Esophagus squamous epithelium (tissue), 4 donors: ENCODE results near the gene UCP1.

Experiments
- POLR2A ChIP-seq, 4 donors: fragments of 450-650 bp; IDR thresholded peaks; one replicate each; pipeline ENCODE4 v1.6.1; 2017; ENCODE audit warnings: antibody characterized with exemption in 4 of 4, mild to moderate bottlenecking in 4 of 4, moderate library complexity in 3 of 4
- TF ChIP-seq, protein P1 (sequence below), 6 experiments: fragments of 450-650 bp in 4 of 6; fragments of 200-600 bp in 2 of 6; sonication (generic) in 2 of 6; IDR thresholded peaks; one replicate each; pipeline ENCODE4 v1.5.1; 2016 to 2019; ENCODE audit warnings: antibody characterized with exemption in 6 of 6, mild to moderate bottlenecking in 4 of 6, moderate library complexity in 4 of 6

DNA sequence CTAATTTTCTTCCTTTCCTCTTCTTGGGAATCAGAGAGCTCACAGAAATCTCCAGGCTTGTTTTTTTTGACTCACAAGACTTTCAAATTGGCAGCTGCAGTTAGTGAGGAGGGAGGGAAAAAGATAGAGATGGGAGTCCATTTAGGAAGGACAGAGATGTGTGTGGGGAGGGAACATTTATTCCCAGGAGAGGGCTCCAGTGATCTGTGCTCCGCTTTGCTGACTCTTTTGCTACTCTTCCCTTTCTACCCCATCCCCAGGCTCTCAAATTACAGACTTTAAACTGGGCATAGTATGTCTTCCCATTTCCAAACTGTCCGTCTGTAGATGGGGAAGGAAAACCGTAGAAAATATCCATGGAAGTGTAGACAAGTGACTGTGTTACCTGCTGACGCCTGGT lies 39.1 kb upstream of the UCP1 start:
- TF ChIP-seq, protein P1, sequence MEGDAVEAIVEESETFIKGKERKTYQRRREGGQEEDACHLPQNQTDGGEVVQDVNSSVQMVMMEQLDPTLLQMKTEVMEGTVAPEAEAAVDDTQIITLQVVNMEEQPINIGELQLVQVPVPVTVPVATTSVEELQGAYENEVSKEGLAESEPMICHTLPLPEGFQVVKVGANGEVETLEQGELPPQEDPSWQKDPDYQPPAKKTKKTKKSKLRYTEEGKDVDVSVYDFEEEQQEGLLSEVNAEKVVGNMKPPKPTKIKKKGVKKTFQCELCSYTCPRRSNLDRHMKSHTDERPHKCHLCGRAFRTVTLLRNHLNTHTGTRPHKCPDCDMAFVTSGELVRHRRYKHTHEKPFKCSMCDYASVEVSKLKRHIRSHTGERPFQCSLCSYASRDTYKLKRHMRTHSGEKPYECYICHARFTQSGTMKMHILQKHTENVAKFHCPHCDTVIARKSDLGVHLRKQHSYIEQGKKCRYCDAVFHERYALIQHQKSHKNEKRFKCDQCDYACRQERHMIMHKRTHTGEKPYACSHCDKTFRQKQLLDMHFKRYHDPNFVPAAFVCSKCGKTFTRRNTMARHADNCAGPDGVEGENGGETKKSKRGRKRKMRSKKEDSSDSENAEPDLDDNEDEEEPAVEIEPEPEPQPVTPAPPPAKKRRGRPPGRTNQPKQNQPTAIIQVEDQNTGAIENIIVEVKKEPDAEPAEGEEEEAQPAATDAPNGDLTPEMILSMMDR (IDR thresholded peaks at IDR 0.05): no peak
- TF ChIP-seq POLR2A (IDR thresholded peaks at IDR 0.05): no peak
